HG02571 (cell line): Measurements from ENCODE around the gene DENND1C.
"Not testable (repeated sequence)": the region's sequence is repeated elsewhere in the genome, so short reads cannot be mapped to it uniquely, and the experiment has no call there.

ENCODE experiments used
- ATAC-seq: cut with Tn5 transposase; IDR thresholded peaks from one replicate; pipeline ENCODE4 v1.9.1; 2021; ENCODE audit warnings: mild to moderate bottlenecking, moderate library complexity; ENCODE audit not compliant: unreplicated experiment

Gene DENND1C

DNA sequence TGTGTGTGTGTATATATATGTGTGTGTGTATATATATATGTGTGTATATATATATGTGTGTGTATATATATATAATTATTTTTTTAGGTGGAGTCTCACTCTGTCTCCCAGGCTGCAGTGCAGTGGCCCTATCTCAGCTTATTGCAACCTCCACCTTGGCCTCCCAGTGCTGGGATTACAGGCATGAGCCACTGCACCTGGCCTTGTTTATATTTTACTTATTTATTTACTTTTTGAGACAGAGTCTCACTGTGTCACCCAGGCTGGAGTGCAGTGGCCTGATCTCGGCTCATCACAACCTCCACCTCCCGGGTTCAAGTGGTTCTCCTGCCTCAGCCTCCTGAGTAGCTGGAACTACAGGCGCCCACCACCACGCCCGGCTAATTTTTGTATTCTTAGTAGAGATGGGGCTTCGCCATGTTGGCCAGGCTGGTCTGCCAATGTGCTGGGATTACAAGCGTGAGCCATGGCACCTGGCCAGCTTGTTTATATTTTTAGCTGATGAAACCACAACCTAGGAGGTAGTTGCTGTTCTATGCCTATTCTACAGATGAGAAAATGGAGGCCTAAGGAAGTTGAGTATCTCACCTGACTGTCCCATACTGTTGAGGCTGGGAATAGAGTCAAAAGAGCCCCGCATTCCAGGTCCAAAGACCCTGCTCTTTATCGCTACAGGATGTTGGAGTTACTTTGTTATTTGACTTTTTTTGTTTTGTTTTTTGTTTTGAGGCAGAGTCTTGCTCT, 26.6 kb upstream of the DENND1C start:
- ATAC-seq: not testable (repeated sequence)

DNA sequence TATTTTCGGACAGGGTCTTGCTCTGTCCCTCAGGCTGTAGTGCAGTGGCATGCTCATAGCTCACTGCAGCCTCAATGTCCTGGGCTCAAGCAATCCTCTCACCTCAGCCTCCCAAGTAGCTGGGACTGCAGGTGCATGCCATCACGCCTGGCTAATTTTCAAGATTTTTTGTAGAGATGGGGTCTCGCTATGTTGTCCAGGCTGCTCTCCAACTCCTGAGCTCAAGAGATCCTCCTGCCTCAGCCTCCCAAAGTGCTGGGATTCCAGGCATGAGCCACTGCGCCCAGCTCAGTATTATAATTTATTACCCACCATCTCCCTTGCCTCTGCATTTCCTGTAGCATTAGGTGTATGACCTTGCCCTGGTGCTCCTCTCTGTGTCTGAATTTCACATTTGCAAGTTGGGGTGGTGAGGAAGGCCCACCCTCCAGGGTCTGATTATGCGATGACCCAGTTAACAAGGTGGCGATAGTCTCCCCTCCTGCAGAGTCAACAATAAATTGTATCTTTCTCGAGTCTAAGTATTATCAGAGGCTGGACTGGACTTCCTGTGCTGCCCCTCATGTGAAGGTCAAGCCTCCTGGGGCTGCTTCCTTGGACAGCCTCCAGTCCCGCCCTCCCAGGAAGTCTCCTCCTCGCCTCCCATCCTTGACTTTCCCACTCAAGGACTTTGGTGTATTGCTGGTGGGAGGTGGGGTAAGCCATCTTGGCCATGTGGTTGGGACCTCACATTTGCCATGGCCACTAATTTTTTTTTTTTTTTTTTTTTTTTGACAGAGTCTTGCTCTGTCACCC, 22.0 kb upstream of the DENND1C start:
- no peak for ATAC-seq

DNA sequence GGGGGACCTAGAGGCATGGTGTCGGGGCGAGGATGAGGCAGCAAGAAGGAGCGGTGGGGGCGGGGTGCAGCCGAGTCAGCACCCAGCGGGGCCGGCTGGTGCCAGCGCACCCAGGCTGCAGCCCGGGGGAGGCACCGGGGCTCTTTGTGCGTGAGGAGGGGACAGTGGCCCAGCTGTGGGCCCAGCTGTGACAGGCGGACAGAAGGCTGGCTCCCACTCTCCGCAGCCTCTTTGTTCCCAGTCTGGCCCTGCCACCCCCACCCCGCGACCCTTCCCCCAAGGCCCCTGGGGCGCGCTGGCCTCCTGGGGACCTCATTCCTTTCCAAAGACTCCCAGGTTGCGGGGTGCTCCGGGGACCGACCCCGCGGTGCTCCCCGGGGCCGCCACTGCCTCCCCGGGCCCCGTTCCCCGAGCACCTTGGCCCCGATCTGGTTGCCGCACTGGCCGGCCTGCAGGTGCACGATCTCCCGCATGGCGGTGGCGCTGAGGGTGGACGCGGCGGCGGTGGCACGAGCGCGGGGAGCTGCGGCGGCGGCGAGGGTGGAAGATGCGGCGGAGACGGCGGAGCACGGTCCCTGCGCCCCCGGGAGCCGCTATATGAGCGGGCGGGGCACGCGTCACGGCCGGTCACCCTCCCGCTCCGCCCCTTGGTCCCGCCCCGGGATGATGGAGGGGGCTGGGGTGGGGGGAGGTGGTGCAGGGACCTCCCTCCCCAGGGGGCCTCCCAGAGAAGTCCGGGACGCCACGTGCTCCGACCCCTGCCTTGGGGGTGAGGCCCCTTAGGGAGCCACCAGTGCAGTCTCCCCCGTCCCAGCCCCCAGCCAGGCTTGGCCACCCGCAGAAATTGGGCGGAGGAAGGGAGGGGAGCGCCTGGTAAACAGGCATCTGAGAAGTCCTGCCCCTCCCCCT, 20.4 kb upstream of the DENND1C start, which contains the start of gene TUBB4A:
Gene TUBB4A (minus strand): TSS at position 570 of the 909 bp plus-strand sequence. CDS start 97 bp downstream, at position 473.
- ATAC-seq: no peak

DNA sequence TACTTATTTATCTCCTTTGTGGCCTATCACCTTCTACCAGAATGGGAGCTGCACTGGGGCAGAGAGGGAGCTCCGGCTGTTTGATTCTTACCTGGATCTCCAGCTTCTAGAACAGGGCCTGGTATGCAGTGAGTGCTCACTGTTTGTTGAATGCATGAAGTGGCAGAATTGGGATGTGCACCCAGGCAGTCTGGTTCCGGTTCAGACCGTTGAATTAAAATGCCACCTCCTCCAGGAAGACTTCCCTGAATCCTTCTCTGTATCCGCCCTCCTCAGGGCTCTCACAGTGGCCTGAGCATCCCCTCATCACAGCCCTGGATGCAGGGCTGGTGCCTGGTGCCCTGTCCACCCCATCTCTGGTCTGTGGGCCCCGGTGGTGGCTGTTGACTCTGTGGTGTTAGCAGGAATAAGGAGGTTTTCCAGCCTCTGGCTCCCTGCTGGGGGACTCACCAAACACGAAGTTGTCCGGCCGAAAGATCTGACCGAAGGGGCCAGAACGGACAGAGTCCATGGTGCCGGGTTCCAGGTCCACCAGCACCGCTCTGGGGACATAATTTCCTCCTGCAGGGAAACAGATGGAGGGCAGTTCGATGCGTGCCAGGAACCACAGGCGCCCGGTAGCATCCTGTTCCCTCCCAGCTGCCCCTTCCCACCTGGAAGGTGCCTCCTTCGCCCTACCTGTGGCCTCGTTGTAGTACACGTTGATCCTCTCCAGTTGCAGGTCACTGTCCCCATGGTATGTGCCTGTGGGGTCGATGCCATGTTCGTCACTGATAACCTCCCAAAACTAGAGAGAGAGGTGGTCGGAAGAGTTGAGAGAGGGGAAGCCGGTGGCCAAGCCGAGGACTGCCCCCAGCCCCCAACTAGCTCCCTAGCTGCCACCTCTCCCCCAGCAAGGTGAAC, 19.5 kb upstream of the DENND1C start:
- no peak for ATAC-seq

DNA sequence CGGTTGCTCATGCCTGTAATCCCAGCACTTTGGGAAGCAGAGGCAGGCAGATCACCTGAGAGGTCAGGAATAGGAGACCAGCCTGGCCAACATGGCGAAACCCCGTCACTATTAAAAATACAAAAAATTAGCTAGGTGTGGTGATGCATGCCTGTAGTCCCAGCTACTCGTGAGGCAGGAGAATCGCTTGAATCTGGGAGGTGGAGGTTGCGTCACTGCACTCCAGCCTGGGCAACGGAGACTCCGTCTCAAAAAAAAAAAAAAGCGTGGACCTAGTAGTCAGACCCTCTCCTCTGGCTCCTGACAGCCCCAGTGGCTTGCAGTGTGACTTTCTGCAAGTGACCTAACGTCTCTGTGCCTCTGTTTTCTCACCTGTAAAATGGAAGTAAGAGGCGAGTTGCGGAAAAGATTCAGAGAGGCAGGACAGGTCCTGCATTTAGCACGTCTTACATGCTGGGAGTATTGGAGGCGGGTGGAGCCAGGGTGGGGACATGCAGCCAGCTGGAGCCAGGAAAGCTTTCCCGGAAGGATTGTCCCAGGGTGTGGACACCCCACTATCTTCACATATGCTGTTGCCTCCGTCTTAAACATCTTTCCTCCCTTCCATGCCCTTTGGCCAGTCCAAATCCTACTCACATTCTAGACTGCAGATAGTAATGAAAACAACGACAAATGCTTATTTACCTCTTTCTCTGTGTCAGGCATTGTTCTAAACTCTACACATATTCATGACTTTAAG, 17.6 kb upstream of the DENND1C start:
- no peak for ATAC-seq

DNA sequence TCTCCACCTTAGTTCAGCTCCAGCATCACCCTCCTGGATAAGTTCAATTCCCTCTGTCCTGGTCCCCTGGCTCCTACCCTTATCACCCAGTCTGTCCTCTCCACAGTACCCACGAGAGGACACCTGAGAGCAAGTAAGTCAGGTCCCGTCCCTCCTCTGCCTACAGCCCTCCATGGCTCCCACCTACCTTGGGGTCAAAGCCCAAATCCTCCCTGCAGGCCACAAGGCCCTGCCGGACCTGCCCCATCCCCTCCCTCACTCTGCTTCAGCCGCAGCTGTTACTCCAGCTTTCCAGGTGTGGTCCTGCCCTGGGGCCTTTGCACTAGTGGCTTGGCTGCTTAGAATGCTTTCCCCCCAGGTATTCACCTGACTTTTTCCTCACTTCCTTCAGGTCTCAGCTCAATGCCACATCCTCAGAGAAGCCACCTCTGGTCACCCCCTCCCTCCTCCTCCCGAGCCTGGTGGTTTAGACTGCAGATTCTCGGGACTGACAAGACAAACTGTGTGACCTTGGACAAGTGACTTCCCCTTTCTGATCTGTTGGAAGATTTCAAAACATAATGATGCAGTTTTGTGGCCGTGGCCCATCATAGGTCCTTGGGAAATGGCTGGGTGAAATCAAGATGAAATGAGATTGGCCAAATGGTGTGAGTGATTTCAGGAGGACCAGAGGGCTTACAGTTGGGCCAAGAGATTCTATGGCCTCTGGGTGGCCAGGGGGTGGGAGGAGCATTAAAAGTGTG, 16.9 kb upstream of the DENND1C start:
- ATAC-seq: no peak

DNA sequence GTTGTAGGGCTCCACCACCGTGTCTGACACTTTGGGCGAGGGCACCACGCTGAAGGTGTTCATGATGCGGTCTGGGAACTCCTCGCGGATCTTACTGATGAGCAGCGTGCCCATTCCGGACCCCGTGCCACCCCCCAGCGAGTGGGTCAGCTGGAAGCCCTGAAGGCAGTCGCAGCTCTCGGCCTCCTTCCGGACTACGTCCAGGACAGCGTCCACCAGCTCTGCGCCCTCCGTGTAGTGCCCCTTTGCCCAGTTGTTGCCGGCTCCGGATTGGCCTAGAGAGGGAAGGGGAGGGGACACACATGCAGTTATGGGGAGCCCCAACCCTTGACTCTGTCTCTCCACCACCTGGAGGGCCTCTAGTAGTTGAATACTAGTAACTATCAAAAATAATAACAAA, 14.4 kb upstream of the DENND1C start:
- ATAC-seq: no peak

DNA sequence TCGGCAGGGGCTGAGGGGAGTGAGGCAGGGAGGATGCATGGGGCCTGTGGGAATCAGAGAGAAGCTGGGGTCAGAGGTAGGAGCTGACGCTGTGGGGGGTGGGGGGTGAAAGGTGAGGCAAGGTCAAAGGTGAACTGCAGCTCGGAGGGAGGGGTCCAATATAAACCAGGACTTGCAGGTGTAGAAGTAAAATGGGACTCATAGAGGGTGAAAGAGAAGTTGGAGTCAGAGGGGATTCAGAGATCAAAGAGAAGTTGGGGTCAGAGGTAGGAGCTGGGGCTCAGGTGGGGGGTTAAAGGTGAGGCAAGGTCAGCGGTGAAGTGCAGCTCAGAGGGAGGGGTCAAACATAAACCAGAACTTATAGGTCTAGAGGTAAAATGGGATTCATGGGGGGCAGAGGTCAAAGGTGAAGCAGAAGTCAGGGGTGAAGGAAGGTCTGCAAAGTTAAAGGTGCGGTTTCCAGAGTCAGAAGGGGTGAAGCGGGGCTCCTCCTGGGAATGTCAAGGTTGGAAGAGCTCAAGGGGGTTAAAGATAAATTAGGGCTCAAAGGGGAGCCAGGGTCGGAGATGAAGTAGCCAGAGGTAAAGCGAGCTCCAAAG, 12.9 kb upstream of the DENND1C start:
- no peak for ATAC-seq

DNA sequence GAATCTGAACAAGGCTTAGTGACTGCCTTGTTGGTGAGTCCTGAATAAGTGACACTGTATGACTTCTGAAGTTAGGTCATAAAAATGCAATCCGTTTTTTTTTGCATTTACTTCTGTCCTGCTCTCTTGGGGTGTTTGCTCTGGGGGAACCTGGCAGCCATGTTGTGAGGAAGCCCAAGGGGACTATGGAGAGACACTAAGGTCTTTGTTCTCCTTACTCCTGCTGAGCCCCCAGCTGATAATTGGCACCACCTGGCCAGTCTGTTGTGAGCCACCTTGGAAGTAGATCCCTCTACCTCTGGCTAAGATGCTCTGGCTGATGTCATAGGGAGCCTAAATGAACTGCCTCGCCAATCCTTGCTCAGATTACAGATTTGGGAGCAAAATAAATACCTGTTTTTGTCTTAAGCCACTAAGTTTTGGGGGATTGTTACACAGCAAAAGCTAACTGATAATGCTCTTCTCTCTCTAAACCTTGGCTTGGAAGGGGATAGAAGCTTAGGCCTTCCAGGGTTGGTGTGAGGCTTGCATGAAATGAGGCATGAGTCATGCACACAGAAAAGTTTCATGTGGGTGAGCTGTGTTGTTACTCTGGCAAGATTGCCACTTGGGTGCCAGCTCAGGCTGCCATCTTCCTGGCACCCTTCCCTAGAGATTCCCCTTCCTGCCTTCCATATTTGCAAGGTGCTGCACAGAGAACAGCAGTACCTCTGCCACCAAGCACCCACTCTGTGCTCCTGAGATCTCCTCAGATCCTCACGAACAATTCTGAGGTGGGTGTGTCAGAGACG, 10.4 kb upstream of the DENND1C start:
- ATAC-seq: no peak

DNA sequence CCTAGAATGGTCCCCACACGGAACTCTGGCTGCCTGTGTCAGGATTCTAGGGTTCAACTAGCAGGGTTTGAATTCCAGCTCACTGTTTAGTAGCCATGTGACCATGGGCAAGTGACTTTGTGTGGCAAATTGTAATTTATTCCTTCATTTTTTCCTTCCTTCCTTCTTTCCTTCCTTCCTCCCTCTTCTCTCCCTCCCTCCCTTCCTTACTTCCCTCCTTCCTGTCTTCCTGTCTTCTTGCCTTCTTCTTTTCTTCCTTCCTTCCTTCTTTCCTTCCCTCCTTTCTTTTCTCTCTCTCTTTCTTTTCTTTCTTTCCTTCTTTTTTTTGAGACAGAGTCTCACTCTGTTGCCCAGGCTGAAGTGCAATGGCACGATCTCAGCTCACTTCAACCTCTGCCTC, 8.5 kb upstream of the DENND1C start:
- no peak for ATAC-seq

DNA sequence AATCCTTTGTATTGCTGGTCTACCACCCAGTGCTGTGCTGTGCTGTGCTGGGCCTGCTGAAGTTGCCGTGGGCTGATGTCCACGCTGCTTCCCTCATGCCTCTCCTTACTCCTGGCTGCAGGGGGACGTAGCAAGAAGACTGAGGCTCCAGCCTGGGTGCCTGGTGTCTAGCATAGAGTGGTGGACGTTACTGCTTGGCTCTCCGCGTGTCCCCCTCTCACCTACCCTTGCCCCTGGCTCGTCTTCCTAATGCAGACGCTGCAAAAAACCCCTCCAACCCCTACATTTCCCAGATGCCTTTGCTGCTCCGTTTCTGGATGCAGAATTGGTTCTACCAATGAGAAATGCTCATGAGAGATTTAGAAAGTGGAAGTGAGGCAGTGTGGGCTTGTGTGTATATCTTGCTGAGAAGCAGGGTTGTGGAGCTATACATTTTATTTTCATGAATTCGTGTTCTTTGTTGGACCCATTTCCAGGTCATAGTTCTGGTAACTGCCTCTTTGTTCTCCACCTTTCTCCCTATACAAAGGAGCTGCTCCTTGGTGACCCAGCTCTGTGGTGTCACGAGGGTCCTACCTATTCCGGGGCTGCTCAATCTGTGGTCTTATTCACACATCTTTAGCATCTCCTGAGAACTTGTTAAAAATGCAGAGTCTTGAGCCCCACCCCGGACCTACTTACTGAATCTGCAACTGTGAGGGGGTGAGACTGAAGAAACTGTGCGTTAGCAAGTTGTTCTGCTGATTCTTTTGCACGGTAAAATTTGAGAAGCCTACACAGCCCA, 7.9 kb upstream of the DENND1C start:
- ATAC-seq: peak; percentile 51

DNA sequence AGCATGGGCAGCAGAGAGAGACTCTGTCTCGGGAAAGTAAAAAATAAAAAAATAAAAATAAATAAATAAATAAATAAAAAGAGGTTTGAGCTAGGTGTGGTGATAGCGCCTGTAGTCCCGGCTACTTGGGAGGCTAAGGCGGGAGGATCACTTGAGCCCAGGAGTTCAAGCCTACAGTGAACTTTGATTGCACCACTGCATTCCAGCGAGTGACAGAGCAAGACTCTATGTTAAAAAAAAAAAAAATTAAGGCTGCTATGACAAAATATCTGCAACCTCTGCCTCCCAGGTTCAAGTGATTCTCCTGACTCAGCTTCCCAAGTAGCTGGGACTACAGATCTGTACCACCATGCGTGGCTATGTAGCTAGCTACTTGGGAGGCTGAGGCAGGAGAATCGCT, 3.2 kb upstream of the DENND1C start:
- ATAC-seq: no peak

DNA sequence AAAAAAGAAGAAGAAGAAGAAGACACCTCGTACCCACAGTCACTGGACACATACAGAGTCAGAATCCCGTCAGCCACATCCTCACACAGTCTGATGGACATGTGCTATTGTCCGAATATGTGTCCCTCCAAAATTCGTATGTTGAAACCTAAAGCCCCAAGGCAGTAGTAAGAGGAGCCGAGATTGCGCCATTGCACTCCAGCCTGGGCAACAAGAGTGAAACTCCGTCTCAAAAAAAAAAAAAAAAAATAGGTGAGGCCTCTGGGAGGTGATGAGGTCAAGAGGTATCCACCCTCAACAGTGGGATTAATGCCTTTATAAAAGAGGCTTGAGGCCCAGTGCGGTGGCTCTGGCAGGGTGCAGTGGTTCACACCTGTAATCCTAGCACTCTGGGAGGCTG, 2.6 kb upstream of the DENND1C start:
- no peak for ATAC-seq

DNA sequence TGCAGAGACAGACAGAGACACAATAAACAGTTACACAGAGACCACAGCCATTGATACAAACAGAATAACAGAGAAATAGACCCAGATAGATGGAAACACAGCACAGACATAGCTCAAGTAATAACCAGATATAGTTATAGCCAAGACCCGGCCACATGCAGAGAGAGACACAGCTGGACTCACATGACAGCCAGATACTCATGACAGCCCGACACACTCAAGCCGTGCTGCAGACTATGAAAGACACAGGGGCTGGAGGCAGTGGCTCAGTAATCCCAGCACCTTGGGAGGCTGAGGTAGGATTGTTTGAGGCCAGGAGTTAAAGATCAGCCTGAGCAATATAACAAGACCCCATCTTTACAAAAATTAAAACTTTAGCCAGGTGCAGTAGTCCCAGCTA, 1.6 kb upstream of the DENND1C start:
- ATAC-seq: no peak

DNA sequence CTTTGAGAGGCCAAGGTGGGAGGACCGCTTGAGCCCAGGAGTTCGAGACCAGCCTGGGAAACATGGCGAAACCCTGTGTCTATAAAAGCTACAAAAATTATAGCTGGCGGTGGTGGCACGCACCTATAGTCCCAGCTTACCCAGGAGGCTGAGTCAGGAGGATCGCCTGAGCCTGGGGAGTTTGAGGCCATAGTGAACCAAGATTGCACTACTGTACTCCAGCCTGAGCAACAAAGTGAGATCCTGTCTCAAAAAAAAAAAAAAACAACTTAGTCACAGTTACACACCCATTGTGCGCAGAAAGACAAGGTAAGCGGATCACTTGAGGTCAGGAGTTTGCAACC, 728 bp upstream of the DENND1C start:
- ATAC-seq: no peak

DNA sequence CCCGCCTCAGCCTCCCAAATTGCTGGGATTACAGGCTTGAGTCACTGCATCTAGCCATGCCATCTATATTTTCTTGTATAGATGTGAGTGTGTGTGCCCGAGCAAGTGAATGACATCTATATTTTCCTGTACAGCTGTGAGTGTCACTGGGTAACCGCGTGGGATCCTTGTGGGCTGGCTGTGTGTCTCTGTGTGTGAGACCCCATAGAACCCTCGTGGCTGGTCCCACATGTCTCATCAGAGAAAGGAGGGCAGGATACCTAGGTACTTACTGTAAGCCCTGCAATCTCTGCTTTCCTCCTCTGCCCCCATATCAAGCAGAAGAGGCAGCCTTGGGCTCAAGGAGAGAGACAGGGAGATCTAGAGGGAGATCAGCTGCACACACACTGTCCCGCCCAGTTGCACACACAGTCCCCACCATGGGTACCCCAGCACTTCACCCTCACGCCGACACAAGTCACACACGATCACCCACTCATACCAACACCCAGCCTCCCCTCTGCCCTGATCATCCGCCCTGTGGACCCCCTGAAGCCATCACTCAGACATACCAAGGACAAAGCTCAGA, 655 bp downstream of the DENND1C start:
- ATAC-seq: no peak
